Measurements from ENCODE around the gene NRIP3. TPM values are rescaled to one million over a fixed set of nuclear protein-coding genes. Genes with fewer than 3 reads are reported as not detected.

Gene NRIP3
- total and polyA plus RNA-seq, 2 of the 13 experiments (the other 11 are each of a cell fraction or from before 2014, with no cell fraction given) = 0.04 to 0.07 TPM

- TF ChIP-seq PAXIP1 (CRISPR knock-in tag; conservative IDR thresholded peaks at IDR 0.05) = peak; percentile 86
- no peak for TF ChIP-seq SMARCC2 (IDR thresholded peaks at IDR 0.05)
- no peak for TF ChIP-seq GABPA (IDR thresholded peaks at IDR 0.05; ENCODE audit: low read depth, low read length)
- peak; percentile 44; the same call in 1 of the 2 replicates for TF ChIP-seq GABPA (CRISPR knock-in tag; IDR thresholded peaks at IDR 0.05; ENCODE audit: low read depth)
- TF ChIP-seq KDM6A (CRISPR knock-in tag; IDR thresholded peaks at IDR 0.05; ENCODE audit: low read depth) = 0 out of 2 replicates have a peak, but pooled peaks have one; percentile 45
- TF ChIP-seq ZNF446 (CRISPR knock-in tag; IDR thresholded peaks at IDR 0.05) = no peak
- TF ChIP-seq TEAD3 (CRISPR knock-in tag; optimal IDR thresholded peaks at IDR 0.05; ENCODE audit: borderline replicate concordance) = peak; percentile 39
- no peak for TF ChIP-seq CBFB (CRISPR knock-in tag; IDR thresholded peaks at IDR 0.05)
- no peak for TF ChIP-seq ZZZ3 (CRISPR knock-in tag; IDR thresholded peaks at IDR 0.05; ENCODE audit: borderline replicate concordance)
- TF ChIP-seq ZNF329 (CRISPR knock-in tag; IDR thresholded peaks at IDR 0.05; ENCODE audit: low read depth) = no peak
- TF ChIP-seq ZSCAN25 (CRISPR knock-in tag; IDR thresholded peaks at IDR 0.05) = peak; percentile 52; the same call in 1 of the 2 replicates
- no peak for TF ChIP-seq FOXO4 (CRISPR knock-in tag; conservative IDR thresholded peaks at IDR 0.05)
- no peak for TF ChIP-seq HNRNPK (IDR thresholded peaks at IDR 0.05; ENCODE audit: low read depth, low read length, poor library complexity, severe bottlenecking)
- no peak for TF ChIP-seq POLR2G (IDR thresholded peaks at IDR 0.05; ENCODE audit: low read depth, low read length)
- TF ChIP-seq TBP (CRISPR knock-in tag; IDR thresholded peaks at IDR 0.05) = no peak
- TF ChIP-seq, protein P1, sequence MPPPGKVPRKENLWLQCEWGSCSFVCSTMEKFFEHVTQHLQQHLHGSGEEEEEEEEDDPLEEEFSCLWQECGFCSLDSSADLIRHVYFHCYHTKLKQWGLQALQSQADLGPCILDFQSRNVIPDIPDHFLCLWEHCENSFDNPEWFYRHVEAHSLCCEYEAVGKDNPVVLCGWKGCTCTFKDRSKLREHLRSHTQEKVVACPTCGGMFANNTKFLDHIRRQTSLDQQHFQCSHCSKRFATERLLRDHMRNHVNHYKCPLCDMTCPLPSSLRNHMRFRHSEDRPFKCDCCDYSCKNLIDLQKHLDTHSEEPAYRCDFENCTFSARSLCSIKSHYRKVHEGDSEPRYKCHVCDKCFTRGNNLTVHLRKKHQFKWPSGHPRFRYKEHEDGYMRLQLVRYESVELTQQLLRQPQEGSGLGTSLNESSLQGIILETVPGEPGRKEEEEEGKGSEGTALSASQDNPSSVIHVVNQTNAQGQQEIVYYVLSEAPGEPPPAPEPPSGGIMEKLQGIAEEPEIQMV (CRISPR knock-in tag; IDR thresholded peaks at IDR 0.05; ENCODE audit: low read depth) = no peak
- no peak for TF ChIP-seq ZNF879 (CRISPR knock-in tag; IDR thresholded peaks at IDR 0.05)
- TF ChIP-seq IRF2 (CRISPR knock-in tag; IDR thresholded peaks at IDR 0.05) = 0 out of 2 replicates have a peak, but pooled peaks have one; percentile 17
- no peak for TF ChIP-seq ZNF101 (CRISPR knock-in tag; IDR thresholded peaks at IDR 0.05; ENCODE audit: borderline replicate concordance, low read depth)
- TF ChIP-seq FOXK2 (IDR thresholded peaks at IDR 0.05) = no peak
- no peak for TF ChIP-seq ZNF230 (CRISPR knock-in tag; IDR thresholded peaks at IDR 0.05)
- no peak for TF ChIP-seq ZBTB46 (CRISPR knock-in tag; IDR thresholded peaks at IDR 0.05; ENCODE audit: borderline replicate concordance)
- no peak for TF ChIP-seq PCBP2 (optimal IDR thresholded peaks at IDR 0.05; ENCODE audit: low read depth, low read length, poor library complexity, severe bottlenecking)
- TF ChIP-seq HNF4G (IDR thresholded peaks at IDR 0.05; ENCODE audit: borderline replicate concordance, low read depth, low read length) = no peak; the same call in 1 of the 2 replicates
- TF ChIP-seq HNF4G (CRISPR knock-in tag; IDR thresholded peaks at IDR 0.05; ENCODE audit: borderline replicate concordance, low read depth) = no peak
Observed at GRCh38 chr11:8985462-8985861, 18.3 kb downstream of the NRIP3 start (continued).
